ENCODE measurements around the gene TRIM45. TPM values are rescaled to one million over a fixed set of nuclear protein-coding genes. Genes with fewer than 3 reads are reported as not detected.

The TRIM45 gene
- total and polyA plus RNA-seq, 2 of the 4 experiments (the other 2 are of a cell fraction), result 2.0 to 5.1 TPM

GRCh38 chr1:117116784-117117130 is 4.8 kb downstream of the TRIM45 start:
- no peak overlapping the region for H3K56ac ChIP-seq (ENCODE audit: extremely low read depth, insufficient read depth, low read length)
- DNase-seq, result no peak
- peaks cover 13% of the 10 kb centered on the region for H3K36me3 ChIP-seq (ENCODE audit: control insufficient read depth, insufficient read depth, low read length)
- no peak overlapping the region for H2AFZ ChIP-seq (replicated peaks; ENCODE audit: low read length, poor library complexity)
- no peak overlapping the region for H2AK9ac ChIP-seq (replicated peaks; ENCODE audit: low read depth, low read length, poor library complexity)
- H3K9ac ChIP-seq (ENCODE audit: low read depth, low read length), result no peak overlapping the region
- no peaks in the 10 kb centered on the region for H3K27me3 ChIP-seq (ENCODE audit: control insufficient read depth, insufficient read depth, low read length)
- ATAC-seq (ENCODE audit: low read depth), result no peak
- H2AK5ac ChIP-seq (ENCODE audit: low read depth, low read length), result no peak overlapping the region
- H3K9me3 ChIP-seq (ENCODE audit: control insufficient read depth, insufficient read depth, low read length), result no peaks in the 10 kb centered on the region
- no peak overlapping the region for H3K4me2 ChIP-seq (ENCODE audit: low read depth, low read length)
- H3K4ac ChIP-seq (ENCODE audit: low read depth, low read length), result no peak overlapping the region
- no peak overlapping the region for H2BK15ac ChIP-seq (ENCODE audit: low read depth, low read length)
- H2BK20ac ChIP-seq (ENCODE audit: low read depth, low read length), result no peak overlapping the region
- no peak overlapping the region for H2BK120ac ChIP-seq (ENCODE audit: low read depth, low read length)
- H3K4me3 ChIP-seq (ENCODE audit: insufficient read depth, low read depth, low read length), result no peak overlapping the region
- ChIA-PET POLR2A (ENCODE audit: unreplicated experiment) (interaction anchor here (0.6 kb wide), 1 partner anchor 51 kb away, joined by 11 read pairs; no protein-coding TSS in a partner anchor), CTCF (interaction anchor here (0.9 kb wide), 1 partner anchor 22 kb away, joined by 4 read pairs; no protein-coding TSS in a partner anchor)
- H4K8ac ChIP-seq (ENCODE audit: low read depth in 2 of 2, low read length in 2 of 2), result no peak overlapping the region
- intact Hi-C loops (cut with micrococcal nuclease) (no loop called here), dilution Hi-C loops (cut with HindIII; ENCODE audit: low sequenced_read_pairs, unreplicated experiment) (no loop called here), in situ Hi-C loops (cut with MboI; ENCODE audit: low sequenced_read_pairs) (no loop called here)
- H2BK5ac ChIP-seq (ENCODE audit: low read depth, low read length, poor library complexity, severe bottlenecking), result no peak overlapping the region
- H4K91ac ChIP-seq (ENCODE audit: insufficient read depth, low read depth, low read length), result no peak overlapping the region
- no peak overlapping the region for H3K23ac ChIP-seq (ENCODE audit: low read depth, low read length)
- peaks cover 5 to 9% of the 10 kb centered on the region in 2 experiments; a peak in 1 of 4 replicates for H3K79me1 ChIP-seq (ENCODE audit: low read depth in 1 of 2, low read length in 2 of 2)
- BruUV-seq (replicated peaks), result no TSS peak
- 100% methylated on average over 1 of the region's 3 CpGs; no CpG with 5 or more reads in 1 of the 2 experiments for WGBS, 2 experiments (ENCODE audit: extremely low coverage in 2 of 2, insufficient read length in 1 of 2)
- H4K5ac ChIP-seq (ENCODE audit: low read depth, low read length), result no peak overlapping the region
- H4K20me1 ChIP-seq (ENCODE audit: insufficient read depth, low read length), result no peaks in the 10 kb centered on the region
- TF ChIP-seq CHD1 (IDR thresholded peaks at IDR 0.05; ENCODE audit: low read depth, low read length), result no peak
- no peak for TF ChIP-seq POLR2A (IDR thresholded peaks at IDR 0.05; ENCODE audit: low read depth, low read length)
- no peak for TF ChIP-seq MAFK (IDR thresholded peaks at IDR 0.05; ENCODE audit: low read depth, low read length)
- no peak for TF ChIP-seq CEBPB (IDR thresholded peaks at IDR 0.05; ENCODE audit: low read depth, low read length)
- TF ChIP-seq BHLHE40 (IDR thresholded peaks at IDR 0.05; ENCODE audit: low read depth, low read length), result no peak
- no peak for TF ChIP-seq MAZ (IDR thresholded peaks at IDR 0.05; ENCODE audit: borderline replicate concordance, low read depth, low read length)
- TF ChIP-seq CTCF (conservative IDR thresholded peaks at IDR 0.05; ENCODE audit: low read depth, low read length), result no peak
- no peak for TF ChIP-seq RCOR1 (IDR thresholded peaks at IDR 0.05; ENCODE audit: insufficient replicate concordance, low read length)
- TF ChIP-seq RFX5 (IDR thresholded peaks at IDR 0.05; ENCODE audit: low read depth, low read length), result no peak
- peaks cover 5% of the 10 kb centered on the region; the same call in 1 of the 2 replicates for H3K4me1 ChIP-seq (ENCODE audit: control insufficient read depth, insufficient read depth, low read length)
- no peak overlapping the region for H3K18ac ChIP-seq (ENCODE audit: low read depth, low read length)
- H3K14ac ChIP-seq (replicated peaks; ENCODE audit: low read depth, low read length), result no peak overlapping the region
- H3K9me1 ChIP-seq (ENCODE audit: insufficient read depth, low read length), result peaks cover 5% of the 10 kb centered on the region; the same call in 1 of the 2 replicates
- H3K27ac ChIP-seq (ENCODE audit: insufficient read depth, low read length), result no peak overlapping the region

All from IMR-90 (cell line).